Fibroblast of lung (primary cell): ENCODE measurements around the gene HADH. TPM values are rescaled to one million over a fixed set of nuclear protein-coding genes. Genes with fewer than 3 reads are reported as not detected.
A peak's percentile ranks its signal among the peaks of the same experiment; 100 is the strongest.

Experiments used
- DNase-seq, 2 donors: peaks; one replicate each; pipeline versions ENCODE4 v3.0.0 to v3.0.0-alpha.2; 2010; ENCODE audit warnings: low read depth in 2 of 2
- H2AFZ ChIP-seq: 2 replicates; pipeline ENCODE4 v1.5.1; 2012; ENCODE audit warnings: low read length, control low read depth, inconsistent platforms
- H3K27ac ChIP-seq: 2 replicates; pipeline ENCODE4 v1.5.1; 2011; ENCODE audit warnings: low read length, control low read depth; ENCODE audit not compliant: insufficient read depth
- H3K27me3 ChIP-seq: 2 replicates; pipeline ENCODE4 v1.5.1; 2011; ENCODE audit warnings: mild to moderate bottlenecking, low read length; ENCODE audit not compliant: control insufficient read depth, insufficient read depth
- H3K36me3 ChIP-seq: 2 replicates; pipeline ENCODE4 v1.5.1; 2011; ENCODE audit warnings: low read length; ENCODE audit not compliant: control insufficient read depth, insufficient read depth
- H3K4me1 ChIP-seq: 2 replicates; pipeline ENCODE4 v1.5.1; 2011; ENCODE audit warnings: low read length; ENCODE audit not compliant: control insufficient read depth, insufficient read depth; ENCODE audit errors: extremely low read depth
- H3K4me2 ChIP-seq: 2 replicates; pipeline ENCODE4 v1.5.1; 2011; ENCODE audit warnings: low read length, control low read depth; ENCODE audit not compliant: insufficient read depth; ENCODE audit errors: extremely low read depth
- H3K4me3 ChIP-seq, 4 experiments: fragments of 200-600 bp in 1 of 4; sonication (generic) in 1 of 4; replicated peaks in 1 of 4; 2 replicates each; pipeline ENCODE4 v1.5.1; 2011 to 2016; ENCODE audit warnings: low read length in 4 of 4, low read depth in 3 of 4, mild to moderate bottlenecking in 3 of 4, control low read depth in 2 of 4, inconsistent platforms in 1 of 4, mixed read lengths in 1 of 4; ENCODE audit not compliant: insufficient read depth in 1 of 4; ENCODE audit errors: control extremely low read depth in 1 of 4
- H3K79me2 ChIP-seq: 2 replicates; pipeline ENCODE4 v1.5.1; 2012; ENCODE audit warnings: mild to moderate bottlenecking, low read length, inconsistent platforms; ENCODE audit not compliant: control insufficient read depth, insufficient read depth
- H3K9ac ChIP-seq: 2 replicates; pipeline ENCODE4 v1.5.1; 2011; ENCODE audit warnings: mild to moderate bottlenecking, low read length, control low read depth; ENCODE audit not compliant: insufficient read depth
- H3K9me3 ChIP-seq: 2 replicates; pipeline ENCODE4 v1.5.1; 2012; ENCODE audit warnings: low read depth, low read length; ENCODE audit not compliant: control insufficient read depth, insufficient read depth
- H4K20me1 ChIP-seq: 2 replicates; pipeline ENCODE4 v1.5.1; 2011; ENCODE audit warnings: low read length; ENCODE audit not compliant: control insufficient read depth, insufficient read depth; ENCODE audit errors: extremely low read depth
- EZH2 ChIP-seq: IDR thresholded peaks from 2 replicates; pipeline ENCODE4 v1.5.1; 2012; ENCODE audit warnings: low read length, control low read depth, mild to moderate bottlenecking; ENCODE audit errors: missing control alignments
- polyA plus RNA-seq, 2 donors: library from polyadenylated mRNA; depleted of rRNA in 1 of 2; stranded (reverse) in 1 of 2; unstranded in 1 of 2; fragments of >200 nt; gene quantifications; 2 replicates each; pipeline ENCODE4 v1.2.1, GENCODE V29; 2011 to 2012; ENCODE audit warnings: missing spikeins in 1 of 2
- total RNA-seq: library from RNA; depleted of rRNA; stranded (reverse); fragments of >200 nt; gene quantifications from 2 replicates; pipeline ENCODE4 v1.2.1, GENCODE V29; 2014
- TF ChIP-seq, protein P1 (sequence below), 2 donors: IDR thresholded peaks in 1 of 2; conservative IDR thresholded peaks in 1 of 2; 1 replicate in 1 of 2; 2 replicates in 1 of 2; pipeline ENCODE4 v1.5.1; 2011 to 2012; ENCODE audit warnings: low read length in 2 of 2, control low read depth in 1 of 2, inconsistent platforms in 1 of 2, low read depth in 1 of 2, mild to moderate bottlenecking in 1 of 2

HADH gene
- total and polyA plus RNA-seq, 2 donors (not counting 1 experiment from before 2014, with no cell fraction given): 16.7 to 29.7 TPM

DNA sequence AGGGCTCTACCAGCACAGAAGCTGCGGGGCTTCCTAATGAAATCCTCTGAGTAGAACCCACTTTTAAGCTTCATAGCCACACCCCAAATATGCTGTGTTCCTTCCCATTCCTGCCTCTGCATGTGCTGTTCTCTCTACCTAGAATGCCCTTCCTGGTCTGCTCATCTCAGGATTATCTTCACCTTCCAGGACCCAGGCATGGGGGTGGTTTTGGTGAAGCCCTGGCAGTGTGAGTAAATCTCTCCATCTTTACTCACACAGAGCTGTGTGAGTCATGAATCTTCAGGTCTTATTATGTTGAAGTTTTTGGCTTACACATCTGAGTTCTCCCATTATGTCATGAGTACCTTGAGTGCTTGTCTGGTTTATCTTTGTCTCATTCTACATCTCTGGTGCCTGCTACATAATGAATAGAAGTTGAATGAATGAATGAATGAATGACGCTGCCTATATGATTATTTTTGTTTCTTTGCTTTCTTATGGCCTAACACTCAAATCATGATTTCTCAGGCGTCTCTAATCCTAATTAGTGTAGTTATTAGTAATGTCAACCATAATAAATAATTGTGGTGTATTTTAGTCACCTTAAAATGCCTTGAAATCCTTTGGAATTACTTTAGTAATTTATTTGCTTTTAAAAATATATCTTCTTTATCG is 41.9 kb downstream of the HADH start:
- H3K4me2 ChIP-seq: no peak overlapping the region
- peaks cover 2% of the 10 kb centered on the region for H3K36me3 ChIP-seq
- peaks cover 2% of the 10 kb centered on the region for H3K4me1 ChIP-seq
- H2AFZ ChIP-seq: no peak overlapping the region
- no peak overlapping the region for H3K4me3 ChIP-seq
- no peak overlapping the region for H3K27ac ChIP-seq
- DNase-seq: peak in 1 of 2 donors; percentile 41
- no peak overlapping the region for H3K9ac ChIP-seq
- TF ChIP-seq EZH2: no peak
- TF ChIP-seq, protein P1, sequence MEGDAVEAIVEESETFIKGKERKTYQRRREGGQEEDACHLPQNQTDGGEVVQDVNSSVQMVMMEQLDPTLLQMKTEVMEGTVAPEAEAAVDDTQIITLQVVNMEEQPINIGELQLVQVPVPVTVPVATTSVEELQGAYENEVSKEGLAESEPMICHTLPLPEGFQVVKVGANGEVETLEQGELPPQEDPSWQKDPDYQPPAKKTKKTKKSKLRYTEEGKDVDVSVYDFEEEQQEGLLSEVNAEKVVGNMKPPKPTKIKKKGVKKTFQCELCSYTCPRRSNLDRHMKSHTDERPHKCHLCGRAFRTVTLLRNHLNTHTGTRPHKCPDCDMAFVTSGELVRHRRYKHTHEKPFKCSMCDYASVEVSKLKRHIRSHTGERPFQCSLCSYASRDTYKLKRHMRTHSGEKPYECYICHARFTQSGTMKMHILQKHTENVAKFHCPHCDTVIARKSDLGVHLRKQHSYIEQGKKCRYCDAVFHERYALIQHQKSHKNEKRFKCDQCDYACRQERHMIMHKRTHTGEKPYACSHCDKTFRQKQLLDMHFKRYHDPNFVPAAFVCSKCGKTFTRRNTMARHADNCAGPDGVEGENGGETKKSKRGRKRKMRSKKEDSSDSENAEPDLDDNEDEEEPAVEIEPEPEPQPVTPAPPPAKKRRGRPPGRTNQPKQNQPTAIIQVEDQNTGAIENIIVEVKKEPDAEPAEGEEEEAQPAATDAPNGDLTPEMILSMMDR (conservative IDR thresholded peaks at IDR 0.05 in 1 of 2, IDR thresholded peaks at IDR 0.05 in 1 of 2; ENCODE audit: low read depth in 1 of 2, low read length in 2 of 2): no peak
- no peaks in the 10 kb centered on the region for H3K27me3 ChIP-seq
- H3K79me2 ChIP-seq: no peaks in the 10 kb centered on the region
- H3K9me3 ChIP-seq: no peaks in the 10 kb centered on the region
- no peaks in the 10 kb centered on the region for H4K20me1 ChIP-seq

DNA sequence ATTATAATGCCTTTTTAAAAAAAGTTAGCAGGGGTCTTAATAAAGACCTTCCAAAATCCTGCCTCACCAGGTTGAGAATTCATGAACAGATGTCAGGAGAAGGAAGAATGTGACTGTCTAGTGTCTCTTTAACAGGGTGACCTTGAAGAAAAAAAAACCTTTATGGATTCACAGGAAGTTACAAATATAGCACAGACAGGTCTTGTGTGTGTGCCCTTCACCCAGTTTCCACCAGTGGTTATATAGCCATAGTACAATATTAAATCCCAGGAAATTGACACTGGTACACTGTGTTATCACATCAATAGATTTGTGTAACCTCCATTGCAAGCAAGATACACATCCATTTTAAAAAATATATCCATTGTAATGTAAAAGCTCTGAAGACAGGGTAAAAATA is 43.7 kb downstream of the HADH start:
- H4K20me1 ChIP-seq: no peaks in the 10 kb centered on the region
- H3K9me3 ChIP-seq: no peaks in the 10 kb centered on the region
- no peak overlapping the region for H2AFZ ChIP-seq
- no peak for DNase-seq
- no peak overlapping the region for H3K9ac ChIP-seq
- no peak overlapping the region for H3K27ac ChIP-seq
- no peaks in the 10 kb centered on the region for H3K79me2 ChIP-seq
- no peaks in the 10 kb centered on the region for H3K27me3 ChIP-seq
- peaks cover 2% of the 10 kb centered on the region for H3K4me1 ChIP-seq
- TF ChIP-seq, protein P1 (conservative IDR thresholded peaks at IDR 0.05 in 1 of 2, IDR thresholded peaks at IDR 0.05 in 1 of 2; ENCODE audit: low read depth in 1 of 2, low read length in 2 of 2): no peak
- TF ChIP-seq EZH2: no peak
- peaks cover 2% of the 10 kb centered on the region for H3K36me3 ChIP-seq
- H3K4me3 ChIP-seq: no peak overlapping the region
- no peak overlapping the region for H3K4me2 ChIP-seq

- Histone ChIP-seq H4K20me1 (no peaks in the 10 kb centered on the region), H3K27ac (no peak overlapping the region), H3K4me1 (peaks cover 1% of the 10 kb centered on the region), H3K4me3 (no peak overlapping the region), H3K9ac (no peak overlapping the region), H3K27me3 (no peaks in the 10 kb centered on the region), H2AFZ (no peak overlapping the region), H3K79me2 (no peaks in the 10 kb centered on the region), H3K9me3 (no peaks in the 10 kb centered on the region), H3K4me2 (no peak overlapping the region), H3K36me3 (peaks cover 2% of the 10 kb centered on the region)
- no peak for DNase-seq
- TF ChIP-seq, protein P1 (conservative IDR thresholded peaks at IDR 0.05 in 1 of 2, IDR thresholded peaks at IDR 0.05 in 1 of 2; ENCODE audit: low read depth in 1 of 2, low read length in 2 of 2): no peak
- no peak for TF ChIP-seq EZH2
Observed at GRCh38 chr4:108034565-108034964, 44.9 kb downstream of the HADH start.
